ENCODE results near the gene SORL1. TPM values are rescaled to one million over a fixed set of nuclear protein-coding genes. Genes with fewer than 3 reads are reported as not detected.

Gene SORL1
- total RNA-seq, 1 experiment from 2014 or later, result 68.3 TPM

GRCh38 chr11:121499405-121499804 lies 47.3 kb downstream of the SORL1 start:
- H3K27ac ChIP-seq (ENCODE audit: insufficient read length, low read depth, low read length), result no peak overlapping the region
- peaks cover 3 to 8% of the 10 kb centered on the region in 2 experiments; a peak in 4 of 5 replicates for H3K9me3 Mint-ChIP-seq

More at GRCh38 chr11:121499405-121499804, 47.3 kb downstream of the SORL1 start:
- WGBS (ENCODE audit: extremely low coverage, insufficient read length, low lambda C conversion rate), result no CpG with 5 or more reads among the region's 2 CpGs
- Histone ChIP-seq H3K9ac (ENCODE audit: extremely low read depth, insufficient read length, low read length) (no peak overlapping the region), H2BK15ac (ENCODE audit: low read depth, low read length) (no peak overlapping the region), H3K56ac (ENCODE audit: insufficient read length, low read depth, low read length) (no peak overlapping the region), H3K14ac (ENCODE audit: insufficient read depth, low read length) (no peak overlapping the region), H3K4me2 (ENCODE audit: insufficient read depth, insufficient read length, low read length) (no peak overlapping the region), H4K8ac (replicated peaks; ENCODE audit: insufficient read length, low read depth, low read length) (no peak overlapping the region), H3K27me3 (ENCODE audit: insufficient read depth, low read length) (no peaks in the 10 kb centered on the region), H3K18ac (ENCODE audit: insufficient read length, low read depth, low read length) (no peak overlapping the region), H3K4me1 (ENCODE audit: insufficient read depth, low read length) (peaks cover 7% of the 10 kb centered on the region; the same call in 1 of the 2 replicates), H3T11ph (ENCODE audit: low read length) (no peak overlapping the region), H2BK5ac (ENCODE audit: insufficient read length, low read length) (no peak overlapping the region), H3K79me1 (ENCODE audit: insufficient read depth, low read depth, low read length, poor library complexity, severe bottlenecking) (no peaks in the 10 kb centered on the region), H4K5ac (ENCODE audit: insufficient read length, low read depth, low read length) (no peak overlapping the region), H4K20me1 (ENCODE audit: control insufficient read depth, insufficient read depth, insufficient read length) (no peaks in the 10 kb centered on the region), H3K79me2 (ENCODE audit: insufficient read depth, low read length) (no peaks in the 10 kb centered on the region), H3K23me2 (ENCODE audit: insufficient read length, low read depth, low read length, poor library complexity, severe bottlenecking) (no peaks in the 10 kb centered on the region), H3K23ac (ENCODE audit: insufficient read length, low read depth, low read length) (no peak overlapping the region), H2AK5ac (ENCODE audit: insufficient read length, low read length) (no peak overlapping the region), H3K9me3 (ENCODE audit: control insufficient read depth, low read depth, low read length) (no peaks in the 10 kb centered on the region), H2BK20ac (ENCODE audit: low read depth, low read length, poor library complexity, severe bottlenecking) (no peak overlapping the region), H2BK120ac (ENCODE audit: low read depth, low read length, poor library complexity, severe bottlenecking) (no peak overlapping the region), H4K91ac (ENCODE audit: insufficient read length, low read depth, low read length) (no peak overlapping the region), H2AFZ (ENCODE audit: low read length) (no peak overlapping the region), H3K4ac (ENCODE audit: low read depth, low read length) (no peak overlapping the region), H2BK12ac (ENCODE audit: insufficient read length, low read depth, low read length) (no peak overlapping the region)
- Mint-ChIP-seq H3K27ac (peak overlapping the region in 2 of 3 experiments; percentile 43 to 51; a peak in 3 of 7 replicates), H3K36me3 (ENCODE audit: insufficient read depth in 1 of 3, low read depth in 3 of 3) (peaks cover 51 to 78% (median 71%) of the 10 kb centered on the region in 3 experiments), H3K4me1 (peaks cover 41 to 49% of the 10 kb centered on the region in 2 experiments), H3K4me3 (no peak overlapping the region), H3K27me3 (ENCODE audit: low read depth) (no peaks in the 10 kb centered on the region)
- DNase-seq, result no peak
- no peak for TF ChIP-seq CTCF (conservative IDR thresholded peaks at IDR 0.05)

Measured in H9 (cell line).